GM06990 (cell line): ENCODE measurements around the gene PRR11.
"Not testable (repeated sequence)": the region's sequence is repeated elsewhere in the genome, so short reads cannot be mapped to it uniquely, and the experiment has no call there.

ENCODE experiments used
- DNase-seq: peaks from one replicate; pipeline ENCODE4 v3.0.0-alpha.2; 2011; ENCODE audit not compliant: insufficient read length; ENCODE audit errors: extremely low read depth
- H3K27me3 ChIP-seq: replicated peaks from 2 replicates; pipeline ENCODE4 v1.6.0; 2011; ENCODE audit warnings: low read length; ENCODE audit not compliant: control insufficient read depth, insufficient read depth
- H3K36me3 ChIP-seq: 2 replicates; pipeline ENCODE4 v1.5.1; 2011; ENCODE audit warnings: low read length; ENCODE audit not compliant: control insufficient read depth, insufficient read depth
- H3K4me3 ChIP-seq: replicated peaks from 2 replicates; pipeline ENCODE4 v1.5.1; 2011; ENCODE audit warnings: low read depth, mild to moderate bottlenecking, control low read depth, low read length
- TF ChIP-seq, protein P1 (sequence below): IDR thresholded peaks from 2 replicates; pipeline ENCODE4 v1.5.1; 2011; ENCODE audit warnings: low read length, control low read depth, mild to moderate bottlenecking, inconsistent platforms; ENCODE audit not compliant: insufficient read depth, poor library complexity, severe bottlenecking

PRR11 gene

DNA sequence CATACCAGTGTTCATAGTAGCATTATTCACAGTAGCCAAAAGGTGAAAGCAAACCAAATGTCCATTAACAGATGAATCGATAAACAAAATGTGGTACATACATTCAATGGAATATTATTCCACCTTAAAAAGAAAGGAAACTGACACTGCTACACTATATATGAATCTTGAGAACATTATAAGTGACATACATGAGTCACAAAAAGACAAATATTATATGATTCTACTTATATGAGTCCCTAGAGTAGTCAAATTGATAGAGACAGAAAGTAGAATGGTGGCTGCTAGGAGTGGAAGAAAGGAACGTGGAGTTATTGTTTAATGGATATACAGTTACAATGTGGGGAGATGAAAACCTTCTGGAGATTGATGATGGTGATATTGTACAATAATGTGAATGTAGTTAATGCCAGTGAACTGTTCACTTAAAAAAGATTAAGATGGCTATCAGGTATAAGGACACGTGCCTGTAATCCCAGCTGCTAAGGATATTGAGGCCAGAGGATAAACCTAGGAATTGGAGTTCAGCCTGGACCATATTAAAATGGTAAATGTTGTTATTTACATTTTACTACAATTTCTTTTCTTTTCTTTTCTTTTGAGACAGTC, 28.6 kb upstream of the PRR11 start:
- Histone ChIP-seq H3K27me3 (no peaks in the 10 kb centered on the region), H3K4me3 (no peak overlapping the region), H3K36me3 (no peaks in the 10 kb centered on the region; the same call in 1 of the 2 replicates)
- no peak for DNase-seq
- TF ChIP-seq, protein P1, sequence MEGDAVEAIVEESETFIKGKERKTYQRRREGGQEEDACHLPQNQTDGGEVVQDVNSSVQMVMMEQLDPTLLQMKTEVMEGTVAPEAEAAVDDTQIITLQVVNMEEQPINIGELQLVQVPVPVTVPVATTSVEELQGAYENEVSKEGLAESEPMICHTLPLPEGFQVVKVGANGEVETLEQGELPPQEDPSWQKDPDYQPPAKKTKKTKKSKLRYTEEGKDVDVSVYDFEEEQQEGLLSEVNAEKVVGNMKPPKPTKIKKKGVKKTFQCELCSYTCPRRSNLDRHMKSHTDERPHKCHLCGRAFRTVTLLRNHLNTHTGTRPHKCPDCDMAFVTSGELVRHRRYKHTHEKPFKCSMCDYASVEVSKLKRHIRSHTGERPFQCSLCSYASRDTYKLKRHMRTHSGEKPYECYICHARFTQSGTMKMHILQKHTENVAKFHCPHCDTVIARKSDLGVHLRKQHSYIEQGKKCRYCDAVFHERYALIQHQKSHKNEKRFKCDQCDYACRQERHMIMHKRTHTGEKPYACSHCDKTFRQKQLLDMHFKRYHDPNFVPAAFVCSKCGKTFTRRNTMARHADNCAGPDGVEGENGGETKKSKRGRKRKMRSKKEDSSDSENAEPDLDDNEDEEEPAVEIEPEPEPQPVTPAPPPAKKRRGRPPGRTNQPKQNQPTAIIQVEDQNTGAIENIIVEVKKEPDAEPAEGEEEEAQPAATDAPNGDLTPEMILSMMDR = no peak

DNA sequence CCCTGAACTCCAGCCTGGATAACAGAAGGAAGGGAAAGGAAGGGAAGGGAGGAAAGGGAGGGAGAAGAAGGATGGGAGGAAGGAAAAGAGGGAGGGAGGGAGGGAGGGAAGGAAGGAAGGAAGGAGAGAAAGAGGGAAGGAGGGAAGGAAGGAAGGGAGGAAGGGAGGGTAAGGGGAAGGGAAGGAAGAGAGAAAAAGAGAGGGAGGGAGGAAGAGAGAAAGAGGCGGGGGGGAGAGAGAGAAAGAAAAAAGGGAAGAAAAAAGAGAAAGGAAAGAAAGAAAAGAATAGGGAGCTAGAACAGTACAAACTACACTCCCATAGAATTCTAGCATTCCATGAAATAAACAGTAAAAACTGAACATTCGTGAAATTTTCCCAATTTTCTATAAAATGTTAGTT, 25.7 kb upstream of the PRR11 start:
- Histone ChIP-seq H3K4me3 (no peak overlapping the region), H3K36me3 (no peaks in the 10 kb centered on the region; the same call in 1 of the 2 replicates), H3K27me3 (no peaks in the 10 kb centered on the region)
- TF ChIP-seq, protein P1 = no peak
- DNase-seq = no peak

DNA sequence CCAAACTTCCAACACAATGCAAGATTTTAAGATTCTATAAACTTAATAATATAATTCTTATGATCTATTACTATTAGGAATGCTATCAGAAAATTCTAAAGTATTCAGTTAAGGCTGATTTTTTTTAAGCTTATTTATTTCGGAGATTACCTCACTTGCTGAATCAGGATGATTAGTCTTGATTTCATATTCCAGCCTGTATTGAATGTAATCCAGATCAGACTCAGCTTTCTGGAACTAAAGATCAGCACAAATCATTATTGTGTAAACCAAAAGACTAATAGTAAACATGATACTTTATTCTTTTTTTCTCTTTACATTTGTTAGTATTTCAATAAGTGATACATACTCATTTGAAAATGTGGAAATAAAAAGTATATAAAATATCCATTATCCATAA, 24.4 kb upstream of the PRR11 start:
- Histone ChIP-seq H3K36me3 (no peaks in the 10 kb centered on the region; the same call in 1 of the 2 replicates), H3K27me3 (no peaks in the 10 kb centered on the region), H3K4me3 (no peak overlapping the region)
- TF ChIP-seq, protein P1 = no peak
- no peak for DNase-seq

DNA sequence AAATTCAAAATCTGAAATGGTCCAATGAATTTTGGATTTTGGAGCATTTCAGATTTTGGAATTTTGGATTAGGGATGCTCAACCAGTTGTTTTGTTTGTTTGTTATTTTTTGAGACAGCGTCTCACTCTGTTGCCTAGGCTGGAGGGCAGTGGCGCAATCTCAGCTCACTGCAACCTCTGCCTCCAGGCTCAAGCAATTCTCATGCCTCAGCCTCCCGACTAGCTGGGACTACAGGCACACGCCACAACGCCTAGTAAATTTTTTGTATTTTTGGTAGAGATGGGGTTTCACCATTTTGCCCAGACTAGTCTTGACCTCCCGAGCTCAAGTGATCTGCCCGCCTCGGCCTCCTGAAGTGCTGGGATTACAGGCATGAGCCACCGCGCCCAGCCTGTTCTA, 17.2 kb upstream of the PRR11 start:
- not testable (repeated sequence) for H3K36me3 ChIP-seq, DNase-seq, H3K4me3 ChIP-seq, H3K27me3 ChIP-seq

DNA sequence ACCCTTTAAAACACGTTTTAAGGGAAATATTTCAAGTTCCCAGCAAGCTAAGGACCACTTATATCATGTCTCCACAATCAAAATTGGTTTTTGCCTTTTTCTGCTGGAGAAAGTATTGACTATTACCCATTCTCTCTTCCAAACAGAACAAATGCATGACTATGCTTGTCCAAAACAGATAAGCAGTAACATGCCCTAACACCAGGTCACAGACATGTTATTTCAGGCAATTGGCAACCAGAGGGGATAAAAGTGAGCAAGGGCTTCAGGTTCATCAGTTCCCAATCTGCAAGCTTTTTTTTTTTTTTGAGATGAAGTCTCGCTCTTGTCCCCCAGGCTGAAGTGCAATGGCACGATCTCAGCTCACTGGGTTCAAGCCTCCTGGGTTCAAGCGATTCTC, 15.6 kb upstream of the PRR11 start:
- Histone ChIP-seq H3K36me3 (no peaks in the 10 kb centered on the region), H3K4me3 (no peak overlapping the region), H3K27me3 (no peaks in the 10 kb centered on the region)
- no peak for DNase-seq
- TF ChIP-seq, protein P1 = no peak

DNA sequence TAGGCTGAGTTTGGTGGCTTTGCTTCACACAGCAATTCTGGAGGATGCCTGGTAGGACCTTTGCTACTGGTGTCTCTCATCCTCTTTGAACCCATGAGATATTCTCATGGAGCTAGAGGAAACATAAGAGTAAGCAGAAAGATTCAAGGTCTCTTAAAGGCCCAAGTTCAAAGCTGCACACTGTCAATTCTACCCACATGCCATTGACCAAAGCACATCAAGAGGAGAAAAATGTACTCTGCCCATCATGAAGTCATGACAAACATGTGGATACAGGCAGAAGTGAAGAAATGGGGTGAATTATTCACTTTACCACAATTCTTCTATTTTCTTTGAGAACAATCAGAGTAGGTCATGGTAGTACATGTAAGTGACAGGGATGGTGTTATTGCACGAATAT, 13.7 kb upstream of the PRR11 start:
- no peak overlapping the region for H3K4me3 ChIP-seq
- TF ChIP-seq, protein P1 = no peak
- no peaks in the 10 kb centered on the region for H3K36me3 ChIP-seq
- no peaks in the 10 kb centered on the region for H3K27me3 ChIP-seq
- DNase-seq = no peak
